GM12892 (cell line): ENCODE data around the gene WNK2.

Source experiments
- POLR2A ChIP-seq: IDR thresholded peaks from 2 replicates; pipeline ENCODE4 v1.6.1; 2011; ENCODE audit warnings: low read depth, low read length, control low read depth
- POLR2AphosphoS5 ChIP-seq: IDR thresholded peaks from 2 replicates; pipeline ENCODE4 v1.6.1; 2011; ENCODE audit warnings: low read depth, low read length, control low read depth
- TAF1 ChIP-seq: IDR thresholded peaks from 2 replicates; pipeline ENCODE4 v1.6.1; 2011; ENCODE audit warnings: low read depth, mild to moderate bottlenecking, control low read depth, low read length, borderline replicate concordance

DNA sequence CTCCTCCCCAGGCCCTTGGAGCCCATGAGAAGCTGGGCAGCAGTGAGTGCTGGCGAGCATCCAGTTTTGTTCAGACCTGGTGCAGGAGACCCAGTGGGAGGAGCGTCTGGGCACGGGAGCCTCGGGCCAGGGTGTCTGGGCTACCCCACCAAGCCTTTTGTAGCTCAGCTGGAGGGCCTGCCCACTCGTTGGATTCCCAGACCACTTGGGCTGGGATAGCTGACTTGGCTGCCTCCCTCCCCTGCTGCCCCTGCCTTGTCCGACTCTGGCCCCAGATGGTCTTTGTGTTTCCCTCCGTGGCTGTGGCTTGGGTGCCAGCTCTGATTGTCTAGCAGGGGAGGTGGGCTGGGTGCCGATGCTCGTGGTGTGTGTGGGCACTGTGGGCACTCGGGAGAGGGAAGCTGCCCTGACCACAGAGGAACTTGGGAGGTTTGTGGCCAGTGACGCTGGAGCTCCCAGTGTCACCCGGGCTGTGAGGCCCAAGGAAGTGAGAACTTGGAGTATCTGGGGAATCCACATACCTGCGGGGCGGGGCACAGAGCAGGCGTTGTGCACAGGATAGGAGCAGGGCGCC is 47.3 kb downstream of the WNK2 start:
- no peak for TF ChIP-seq TAF1
- no peak for TF ChIP-seq POLR2A
- no peak for TF ChIP-seq POLR2AphosphoS5
